NCI-H1436 (cell line): ENCODE data around the gene GIPC3.
"Not testable (repeated sequence)": the region's sequence is repeated elsewhere in the genome, so short reads cannot be mapped to it uniquely, and the experiment has no call there.

Source experiments
- DNase-seq: peaks from one replicate; lab custom pipeline; 2025; lab: John Stamatoyannopoulos, UW

Gene GIPC3

GRCh38 chr19:3576696-3577443 lies 8.4 kb upstream of the GIPC3 start:
- DNase-seq: no peak

- no peak for DNase-seq
These were observed 7.4 kb upstream of the GIPC3 start for GRCh38 chr19:3577723-3578344.

- DNase-seq: no peak
These were observed 6.9 kb upstream of the GIPC3 start for GRCh38 chr19:3578390-3578789.

- DNase-seq: no peak
These were observed 4.9 kb upstream of the GIPC3 start for GRCh38 chr19:3580156-3580934.

GRCh38 chr19:3581792-3582191 lies 3.5 kb upstream of the GIPC3 start:
- DNase-seq: not testable (repeated sequence)

- not testable (repeated sequence) for DNase-seq
These were observed 1.1 kb upstream of the GIPC3 start for GRCh38 chr19:3584036-3584802.

- DNase-seq: no peak
These were observed 899 bp downstream of the GIPC3 start for GRCh38 chr19:3586127-3586626.

- DNase-seq: no peak
These were observed 1.5 kb downstream of the GIPC3 start for GRCh38 chr19:3586707-3587346.

GRCh38 chr19:3589439-3589838 lies 4.2 kb downstream of the GIPC3 start:
- DNase-seq: no peak

- DNase-seq: no peak
These were observed 4.7 kb downstream of the GIPC3 start for GRCh38 chr19:3589949-3590348.

GRCh38 chr19:3590991-3591659 lies 5.8 kb downstream of the GIPC3 start:
- DNase-seq: no peak

- DNase-seq: no peak
These were observed 6.8 kb downstream of the GIPC3 start for GRCh38 chr19:3591876-3592613.

GRCh38 chr19:3593156-3593555 lies 7.9 kb downstream of the GIPC3 start:
- DNase-seq: no peak

GRCh38 chr19:3595521-3596061 lies 10.3 kb downstream of the GIPC3 start:
- DNase-seq: no peak

GRCh38 chr19:3599776-3600187 lies 14.5 kb downstream of the GIPC3 start:
- DNase-seq: no peak

- no peak for DNase-seq
These were observed 15.7 kb downstream of the GIPC3 start for GRCh38 chr19:3601021-3601420.

- DNase-seq: no peak
These were observed 18.0 kb downstream of the GIPC3 start for GRCh38 chr19:3603121-3603811.

- no peak for DNase-seq
These were observed 19.1 kb downstream of the GIPC3 start for GRCh38 chr19:3604227-3604986.

- DNase-seq: no peak
These were observed 19.7 kb downstream of the GIPC3 start for GRCh38 chr19:3604987-3605343.
